Heart left ventricle (tissue), 16 donors: Measurements from ENCODE around the gene ACVR2B. TPM values are rescaled to one million over a fixed set of nuclear protein-coding genes. Genes with fewer than 3 reads are reported as not detected.

Source experiments
- ATAC-seq, 4 donors: fragments of 200-7000 bp; cut with Tn5 transposase; one replicate each; pipeline ENCODE4 v1.9.1; 2020 to 2022; ENCODE audit warnings: moderate library complexity in 4 of 4, mild to moderate bottlenecking in 3 of 4, moderate number of reproducible peaks in 1 of 4
- DNase-seq, 5 donors: peaks; one replicate each; pipeline ENCODE4 v3.0.0-alpha.2; 2020
- H3K27ac ChIP-seq, 12 donors: fragments of 200-600 bp; sonication (generic) in 4 of 12; one replicate each; pipeline versions ENCODE4 v1.5.0 to v1.8.0; 2016 to 2022; ENCODE audit warnings: mild to moderate bottlenecking in 2 of 12
- H3K27me3 ChIP-seq, 9 donors: fragments of 200-600 bp; sonication (generic) in 2 of 9; one replicate each; pipeline versions ENCODE4 v1.5.1 to v1.8.0; 2016 to 2022; ENCODE audit warnings: mild to moderate bottlenecking in 3 of 9
- H3K36me3 ChIP-seq, 9 donors: fragments of 200-600 bp; sonication (generic) in 2 of 9; one replicate each; pipeline versions ENCODE4 v1.5.0 to v1.8.0; 2018 to 2022; ENCODE audit warnings: mild to moderate bottlenecking in 2 of 9
- H3K4me1 ChIP-seq, 12 donors: fragments of 200-600 bp; sonication (generic) in 4 of 12; one replicate each; pipeline versions ENCODE4 v1.5.0 to v1.8.0; 2016 to 2022; ENCODE audit warnings: mild to moderate bottlenecking in 3 of 12
- H3K4me3 ChIP-seq, 12 donors: fragments of 200-600 bp; sonication (generic) in 4 of 12; one replicate each; pipeline versions ENCODE4 v1.5.0 to v1.8.0; 2017 to 2022; ENCODE audit warnings: mild to moderate bottlenecking in 9 of 12, moderate library complexity in 4 of 12
- H3K9me3 ChIP-seq, 12 donors: fragments of 200-600 bp; sonication (generic) in 4 of 12; one replicate each; pipeline versions ENCODE4 v1.5.0 to v1.8.0; 2016 to 2022; ENCODE audit warnings: mild to moderate bottlenecking in 1 of 12
- POLR2A ChIP-seq, 2 donors: fragments of 450-650 bp; IDR thresholded peaks; one replicate each; pipeline ENCODE4 v1.6.1; 2017; ENCODE audit warnings: antibody characterized with exemption in 2 of 2, mild to moderate bottlenecking in 2 of 2, moderate library complexity in 2 of 2
- WGBS, 4 donors: extraction: QIAGEN DNeasy Blood & Tissue Kit in 2 of 4; methylation state at CpG; one replicate each; pipeline versions ENCODE4 v1.1.5 to v1.1.7; 2013 to 2018; 5-methylcytosine and 5-hydroxymethylcytosine counted together
- intact Hi-C, 10 donors: fragments of 100-400 bp; cut with DNase I; formaldehyde crosslinking; loops; one replicate each; pipeline versions ENCODE4 v1.11.1 to v1.14.2; 2022
- polyA plus RNA-seq, 2 donors: library from polyadenylated mRNA; stranded (reverse); fragments of 200-250 nt; gene quantifications; one replicate each; pipeline ENCODE4 v1.2.3, GENCODE V29; 2013
- total RNA-seq, 9 donors: library from RNA; depleted of rRNA in 2 of 9; stranded (reverse); fragments of >200 nt in 2 of 9; fragmentation: NEBNext Ultra II Directional in 3 of 9; extraction: Animal tissue kit (Norgen Biotek cat#: 25700) in 3 of 9; gene quantifications; one replicate each; pipeline versions ENCODE4 v1.1.0 to v1.2.4, GENCODE V29; 2016 to 2023
- TF ChIP-seq, protein P1 (sequence below), 12 donors: fragments of 200-600 bp; sonication (generic) in 4 of 12; IDR thresholded peaks; one replicate each; pipeline versions ENCODE4 v1.5.0 to v1.8.0; 2018 to 2022; ENCODE audit warnings: antibody characterized with exemption in 12 of 12, mild to moderate bottlenecking in 5 of 12
- donor health status: ischemic (EF 13 %, LVEDD 7.1; RV severe dilation, severe dysfunction).
- donor health status: healthy with polysubstance abuse.
- donor health status: DM: no; HTN: yes; CAD: no.
- donor health status: DM: no; HTN: no; CAD: no.
- donor health status: ischemic (EF 25% LVEDD 6.9; RV normal size, moderate dysfunction).
- donor health status: ischemic (EF 25% LVEDD 5.7; RV mildly dilated, moderate dysfunction).
- donor health status: healthy.
- donor health status: DM: yes; HTN: yes; CAD: no.
- donor health status: ischemic (EF 35%, LVEDD 5.7; RV mildly dilated, moderate dysfunction).
- donor health status: nonischemic (EF 11% LVEDD 7.7; RV severe dilation, severe dysfunction).
- donor health status: DM: yes; HTN: yes; CAD: no.
- donor health status: PGD.
- donor health status: ischemic (EF 29% LVEDD 5.4; RV normal size, mild dysfunction).
- donor health status: nonischemic (EF 23%, LVEDD 6.1; RV moderate dilation, normal function).

ACVR2B gene
- total and polyA plus RNA-seq, 11 donors, result 1.3 to 12.4 (median 4.8) TPM

DNA sequence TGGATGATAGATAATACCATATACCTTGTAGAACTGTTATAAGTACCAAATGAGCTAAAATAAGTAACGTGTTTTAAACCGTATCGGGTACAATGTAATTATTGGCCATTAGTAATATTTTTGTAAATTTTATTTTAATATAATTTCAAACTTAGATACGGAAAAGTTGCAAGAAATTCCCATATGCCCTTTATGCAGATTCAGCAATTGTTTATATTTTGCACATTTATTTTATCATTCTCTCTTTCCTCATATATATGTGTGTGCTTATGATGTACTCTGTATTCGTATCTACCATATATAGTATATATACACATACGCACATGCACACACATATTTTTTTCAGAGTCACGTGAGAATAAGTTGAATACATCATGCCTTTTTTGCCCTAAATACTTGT lies 80.9 kb downstream of the ACVR2B start:
- WGBS, 4 donors, result 97 to 98% (median 97%) methylated on average over 7 of the region's 7 CpGs
- Histone ChIP-seq H3K27ac (peak overlapping the region in 6 of 12 donors; percentile 71 to 90 (median 82)), H3K9me3 (peaks cover 0 to 11% (median 0%) of the 10 kb centered on the region in 12 donors), H3K4me1 (peaks cover 0 to 70% (median 20%) of the 10 kb centered on the region in 12 donors), H3K27me3 (no peaks in the 10 kb centered on the region), H3K36me3 (peaks cover 0 to 10% (median 0%) of the 10 kb centered on the region in 9 donors), H3K4me3 (no peak overlapping the region)
- ATAC-seq (no peak), DNase-seq (no peak)
- intact Hi-C loops, result loop anchor here in 2 of 10 donors (5.0 to 10.0 kb wide), 2 partner anchors 48 to 190 kb away; no protein-coding TSS in a partner anchor
- TF ChIP-seq POLR2A (IDR thresholded peaks at IDR 0.05), result no peak
- TF ChIP-seq, protein P1, sequence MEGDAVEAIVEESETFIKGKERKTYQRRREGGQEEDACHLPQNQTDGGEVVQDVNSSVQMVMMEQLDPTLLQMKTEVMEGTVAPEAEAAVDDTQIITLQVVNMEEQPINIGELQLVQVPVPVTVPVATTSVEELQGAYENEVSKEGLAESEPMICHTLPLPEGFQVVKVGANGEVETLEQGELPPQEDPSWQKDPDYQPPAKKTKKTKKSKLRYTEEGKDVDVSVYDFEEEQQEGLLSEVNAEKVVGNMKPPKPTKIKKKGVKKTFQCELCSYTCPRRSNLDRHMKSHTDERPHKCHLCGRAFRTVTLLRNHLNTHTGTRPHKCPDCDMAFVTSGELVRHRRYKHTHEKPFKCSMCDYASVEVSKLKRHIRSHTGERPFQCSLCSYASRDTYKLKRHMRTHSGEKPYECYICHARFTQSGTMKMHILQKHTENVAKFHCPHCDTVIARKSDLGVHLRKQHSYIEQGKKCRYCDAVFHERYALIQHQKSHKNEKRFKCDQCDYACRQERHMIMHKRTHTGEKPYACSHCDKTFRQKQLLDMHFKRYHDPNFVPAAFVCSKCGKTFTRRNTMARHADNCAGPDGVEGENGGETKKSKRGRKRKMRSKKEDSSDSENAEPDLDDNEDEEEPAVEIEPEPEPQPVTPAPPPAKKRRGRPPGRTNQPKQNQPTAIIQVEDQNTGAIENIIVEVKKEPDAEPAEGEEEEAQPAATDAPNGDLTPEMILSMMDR (IDR thresholded peaks at IDR 0.05), result no peak

DNA sequence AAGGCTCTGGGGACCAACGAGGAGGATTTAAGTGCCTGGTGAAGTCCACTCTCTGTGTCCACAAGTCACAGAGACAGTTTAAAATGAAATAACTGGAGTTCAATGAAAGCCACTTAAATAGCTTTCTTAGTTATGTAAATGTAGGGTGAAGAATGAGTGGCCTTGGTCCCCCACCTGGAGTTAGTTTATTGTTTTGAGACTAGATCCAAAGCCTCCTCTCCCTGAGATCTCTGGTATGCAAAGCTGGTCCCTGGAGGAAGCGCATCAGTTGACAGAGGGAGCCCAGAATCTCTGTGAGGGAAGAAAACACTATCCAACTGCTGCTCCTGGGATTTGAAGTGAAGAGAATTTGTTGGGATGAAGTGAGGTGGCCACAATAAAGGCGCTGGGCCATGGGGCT lies 83.0 kb downstream of the ACVR2B start:
- Histone ChIP-seq H3K27me3 (no peaks in the 10 kb centered on the region), H3K27ac (peak overlapping the region in 9 of 12 donors; percentile 3 to 96 (median 76)), H3K4me1 (peaks cover 0 to 75% (median 26%) of the 10 kb centered on the region in 12 donors), H3K9me3 (peaks cover 0 to 11% (median 0%) of the 10 kb centered on the region in 12 donors), H3K36me3 (peaks cover 0 to 10% (median 0%) of the 10 kb centered on the region in 9 donors), H3K4me3 (no peak overlapping the region)
- no peak for ATAC-seq
- 60 to 72% (median 66%) methylated on average over 3 of the region's 3 CpGs for WGBS, 4 donors
- TF ChIP-seq, protein P1 (IDR thresholded peaks at IDR 0.05), result no peak
- no peak for TF ChIP-seq POLR2A (IDR thresholded peaks at IDR 0.05)
- intact Hi-C loops, result loop anchor here in 1 of 10 donors (10.0 kb wide), 1 partner anchor 188 kb away; no protein-coding TSS in a partner anchor
- DNase-seq, result no peak

DNA sequence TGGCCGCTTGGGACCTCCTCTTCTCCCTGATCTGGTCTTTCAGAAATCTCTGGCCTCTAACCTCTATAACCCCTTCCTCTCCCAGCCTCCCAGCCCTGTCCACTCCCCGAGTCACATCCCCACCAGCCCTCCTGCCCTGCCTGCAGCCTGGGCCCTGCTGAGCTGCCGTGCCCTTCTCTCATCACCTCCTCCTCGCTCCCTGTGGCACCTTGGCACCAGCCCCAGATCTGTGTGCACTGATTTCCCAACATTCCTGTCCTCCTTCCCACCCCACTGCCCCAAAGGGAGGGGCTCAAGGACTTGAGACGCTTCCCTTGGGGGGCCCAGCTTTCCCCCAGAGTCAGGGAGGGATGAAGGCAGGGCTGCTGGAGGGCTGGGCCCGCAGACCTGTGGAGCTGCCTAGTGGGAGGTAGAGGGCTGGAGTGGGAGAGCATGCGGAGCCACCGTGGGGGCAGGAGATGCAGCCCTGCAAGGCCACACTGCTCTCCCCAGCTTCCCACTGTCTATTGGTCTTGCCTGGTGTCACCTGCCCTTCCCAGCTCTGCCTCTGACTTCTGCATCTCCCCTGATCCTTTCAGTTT lies 85.2 kb downstream of the ACVR2B start:
- peak in 3 of 5 donors; percentile 50 to 83 (median 73) for DNase-seq
- intact Hi-C loops, result loop anchor here in 1 of 10 donors (10.0 kb wide), 1 partner anchor 186 kb away; no protein-coding TSS in a partner anchor
- peak in 3 of 4 donors; percentile 17 to 21 (median 20) for ATAC-seq
- Histone ChIP-seq H3K4me3 (no peak overlapping the region), H3K36me3 (peaks cover 0 to 10% (median 0%) of the 10 kb centered on the region in 9 donors), H3K27ac (peak overlapping the region in 11 of 12 donors; percentile 49 to 96 (median 76)), H3K27me3 (no peaks in the 10 kb centered on the region), H3K9me3 (peaks cover 0 to 11% (median 0%) of the 10 kb centered on the region in 12 donors), H3K4me1 (peaks cover 0 to 74% (median 33%) of the 10 kb centered on the region in 12 donors)
- TF ChIP-seq, protein P1 (IDR thresholded peaks at IDR 0.05), result no peak
- TF ChIP-seq POLR2A (IDR thresholded peaks at IDR 0.05), result no peak
- 46 to 69% (median 62%) methylated on average over 8 of the region's 8 CpGs for WGBS, 4 donors

DNA sequence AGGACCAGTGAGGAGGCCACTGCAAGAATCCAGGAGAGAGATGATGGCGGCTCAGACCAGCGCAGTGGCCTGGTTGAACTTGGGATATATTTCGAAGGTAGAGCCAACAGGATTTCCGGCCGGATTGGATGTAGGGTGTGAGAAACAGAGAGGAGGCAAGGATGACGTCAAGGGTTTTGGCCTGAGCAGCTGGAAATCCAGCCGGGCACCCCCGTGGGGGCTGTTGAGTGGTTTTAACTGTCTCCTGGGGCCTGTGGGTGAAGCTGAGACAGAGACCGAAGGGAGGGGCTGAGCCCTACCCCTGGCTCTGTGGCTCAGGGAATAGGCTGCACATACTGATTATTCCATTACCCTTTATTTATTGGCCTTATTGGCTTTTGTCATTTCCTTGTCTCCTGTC lies 88.1 kb downstream of the ACVR2B start:
- no peaks in the 10 kb centered on the region for H3K36me3 ChIP-seq
- peak; percentile 26 to 61 (median 52) for ATAC-seq
- no peaks in the 10 kb centered on the region for H3K9me3 ChIP-seq
- no peaks in the 10 kb centered on the region for H3K27me3 ChIP-seq
- peaks cover 0 to 83% (median 38%) of the 10 kb centered on the region in 12 donors for H3K4me1 ChIP-seq
- WGBS, 4 donors, result 19 to 46% (median 39%) methylated on average over 9 of the region's 9 CpGs
- intact Hi-C loops, result loop anchor here in 5 of 10 donors (2.0 to 5.0 kb wide), 3 partner anchors 35 to 40 kb away; no protein-coding TSS in a partner anchor
- no peak for TF ChIP-seq POLR2A (IDR thresholded peaks at IDR 0.05)
- TF ChIP-seq, protein P1 (IDR thresholded peaks at IDR 0.05), result no peak
- H3K27ac ChIP-seq, result peak overlapping the region; percentile 4 to 96 (median 80)
- no peak overlapping the region for H3K4me3 ChIP-seq
- DNase-seq, result peak in 4 of 5 donors; percentile 46 to 88 (median 72)
